K562 (cell line): ENCODE measurements around the gene KCNN4. TPM values are rescaled to one million over a fixed set of nuclear protein-coding genes. Genes with fewer than 3 reads are reported as not detected.

ENCODE experiments used
- HNRNPLL ChIP-seq: fragments of 200-400 bp; formaldehyde crosslinking; IDR thresholded peaks from 2 replicates; pipeline ENCODE4 v1.6.1; 2017; ENCODE audit warnings: low read length, low read depth, mild to moderate bottlenecking; ENCODE audit not compliant: poor library complexity, severe bottlenecking
- PHB ChIP-seq: fragments of 250-450 bp; sonication (Bioruptor Pico); IDR thresholded peaks from 2 replicates; pipeline ENCODE4 v1.5.0; 2021
- PHF20 ChIP-seq: fragments of 450-650 bp; IDR thresholded peaks from 2 replicates; pipeline ENCODE4 v1.6.1; 2018; ENCODE audit not compliant: partially characterized antibody
- SLC30A9 ChIP-seq: fragments of 250-450 bp; sonication (Bioruptor Pico); IDR thresholded peaks from 2 replicates; pipeline ENCODE4 v1.8.0; 2022; ENCODE audit warnings: mild to moderate bottlenecking, moderate library complexity
- SMC3 ChIP-seq: conservative IDR thresholded peaks from 2 replicates; pipeline ENCODE4 v1.6.1; 2011; ENCODE audit warnings: low read depth, low read length, improper control_type of control experiment; ENCODE audit not compliant: insufficient read depth
- polyA plus RNA-seq, 8 experiments: library from polyadenylated mRNA; depleted of rRNA in 4 of 8; stranded (reverse) in 5 of 8; unstranded in 3 of 8; fragments of >200 nt; fragmentation: Nextera tagmentation in 2 of 8; fragmentation: Illumina TruSeq in 1 of 8; extraction: Ambion mirVana in 2 of 8; extraction: Trizol in 1 of 8; gene quantifications; 2 replicates each; pipeline versions ENCODE4 v1.2.1 to v1.2.3, GENCODE V29; 2011 to 2014; ENCODE audit warnings: inconsistent platforms in 1 of 8, missing spikeins in 1 of 8
- total RNA-seq, 7 experiments: library from RNA; depleted of rRNA in 6 of 7; stranded (reverse); fragments of >200 nt in 6 of 7; fragmentation: Illumina TruSeq in 2 of 7; extraction: Trizol in 2 of 7; gene quantifications; 2 replicates each; pipeline versions ENCODE4 v1.2.1 to v1.2.3, GENCODE V29; 2011 to 2021; ENCODE audit warnings: low replicate concordance in 1 of 7
- TF ChIP-seq, protein P1 (sequence below), 2 experiments: fragments of 450-650 bp; conservative IDR thresholded peaks; 2 replicates each; pipeline ENCODE4 v1.6.1; 2017; ENCODE audit warnings: mild to moderate bottlenecking in 2 of 2, moderate library complexity in 2 of 2
- TF ChIP-seq, protein P2 (sequence below): sonication (generic); formaldehyde crosslinking; IDR thresholded peaks from 2 replicates; pipeline ENCODE4 v1.8.0; 2022; ENCODE audit warnings: mild to moderate bottlenecking, missing genetic modification reagents, borderline replicate concordance
- TF ChIP-seq, protein P3 (sequence below): fragments of 450-650 bp; formaldehyde crosslinking; IDR thresholded peaks from 2 replicates; pipeline ENCODE4 v1.4.0; 2020; ENCODE audit warnings: mild to moderate bottlenecking, moderate library complexity
- TF ChIP-seq, protein P4 (sequence below): fragments of 450-650 bp; IDR thresholded peaks from 2 replicates; pipeline ENCODE4 v1.6.1; 2016; ENCODE audit warnings: mild to moderate bottlenecking, moderate library complexity

The KCNN4 gene
- total and polyA plus RNA-seq, 9 of the 15 experiments (the other 6 are each of a cell fraction or from before 2014, with no cell fraction given), result 0.53 to 37.7 (median 25.9) TPM

DNA sequence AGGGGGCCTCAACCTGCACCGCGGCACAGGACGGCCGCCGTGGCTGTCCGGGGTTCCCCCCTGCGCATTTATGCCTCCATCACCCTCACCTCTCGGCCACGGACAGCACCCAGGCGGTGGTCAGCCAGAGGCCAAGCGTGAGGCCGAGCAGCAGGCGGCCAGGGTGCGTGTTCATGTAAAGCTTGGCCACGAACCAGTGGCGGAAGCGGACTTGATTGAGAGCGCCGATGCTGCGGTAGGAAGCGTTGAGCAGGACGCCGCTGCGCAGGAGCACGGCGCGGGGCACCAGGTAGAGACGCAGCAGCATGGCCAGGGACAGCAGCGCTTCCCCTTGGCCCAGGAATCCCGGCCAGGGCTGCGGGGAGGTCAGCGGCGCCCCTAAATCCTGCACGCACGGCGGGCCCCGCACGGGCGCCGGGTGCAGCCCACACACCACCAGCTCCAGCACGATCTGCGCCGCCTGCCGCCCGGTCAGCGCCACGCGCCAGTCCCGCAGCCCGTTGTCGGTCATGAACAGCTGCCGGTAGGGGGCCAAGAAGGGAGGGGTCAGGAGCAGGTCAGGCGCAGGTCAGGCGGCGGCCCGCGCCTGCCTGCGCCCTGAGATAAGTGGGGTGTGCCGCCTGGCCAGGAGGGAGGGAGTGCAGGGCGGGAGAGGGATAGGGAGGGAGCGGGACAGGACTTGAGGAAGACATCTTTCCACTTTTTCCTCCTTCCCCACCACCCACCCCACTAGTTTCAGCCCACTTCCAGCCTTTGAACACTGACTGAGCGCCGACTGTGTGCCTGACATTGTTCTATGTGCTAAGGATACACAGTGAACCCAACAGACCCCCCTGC is 6.5 kb downstream of the KCNN4 start (continued):
- TF ChIP-seq, protein P1, sequence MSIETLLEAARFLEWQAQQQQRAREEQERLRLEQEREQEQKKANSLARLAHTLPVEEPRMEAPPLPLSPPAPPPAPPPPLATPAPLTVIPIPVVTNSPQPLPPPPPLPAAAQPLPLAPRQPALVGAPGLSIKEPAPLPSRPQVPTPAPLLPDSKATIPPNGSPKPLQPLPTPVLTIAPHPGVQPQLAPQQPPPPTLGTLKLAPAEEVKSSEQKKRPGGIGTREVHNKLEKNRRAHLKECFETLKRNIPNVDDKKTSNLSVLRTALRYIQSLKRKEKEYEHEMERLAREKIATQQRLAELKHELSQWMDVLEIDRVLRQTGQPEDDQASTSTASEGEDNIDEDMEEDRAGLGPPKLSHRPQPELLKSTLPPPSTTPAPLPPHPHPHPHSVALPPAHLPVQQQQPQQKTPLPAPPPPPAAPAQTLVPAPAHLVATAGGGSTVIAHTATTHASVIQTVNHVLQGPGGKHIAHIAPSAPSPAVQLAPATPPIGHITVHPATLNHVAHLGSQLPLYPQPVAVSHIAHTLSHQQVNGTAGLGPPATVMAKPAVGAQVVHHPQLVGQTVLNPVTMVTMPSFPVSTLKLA (conservative IDR thresholded peaks at IDR 0.05), result peak; percentile 89 to 95
- TF ChIP-seq, protein P2, sequence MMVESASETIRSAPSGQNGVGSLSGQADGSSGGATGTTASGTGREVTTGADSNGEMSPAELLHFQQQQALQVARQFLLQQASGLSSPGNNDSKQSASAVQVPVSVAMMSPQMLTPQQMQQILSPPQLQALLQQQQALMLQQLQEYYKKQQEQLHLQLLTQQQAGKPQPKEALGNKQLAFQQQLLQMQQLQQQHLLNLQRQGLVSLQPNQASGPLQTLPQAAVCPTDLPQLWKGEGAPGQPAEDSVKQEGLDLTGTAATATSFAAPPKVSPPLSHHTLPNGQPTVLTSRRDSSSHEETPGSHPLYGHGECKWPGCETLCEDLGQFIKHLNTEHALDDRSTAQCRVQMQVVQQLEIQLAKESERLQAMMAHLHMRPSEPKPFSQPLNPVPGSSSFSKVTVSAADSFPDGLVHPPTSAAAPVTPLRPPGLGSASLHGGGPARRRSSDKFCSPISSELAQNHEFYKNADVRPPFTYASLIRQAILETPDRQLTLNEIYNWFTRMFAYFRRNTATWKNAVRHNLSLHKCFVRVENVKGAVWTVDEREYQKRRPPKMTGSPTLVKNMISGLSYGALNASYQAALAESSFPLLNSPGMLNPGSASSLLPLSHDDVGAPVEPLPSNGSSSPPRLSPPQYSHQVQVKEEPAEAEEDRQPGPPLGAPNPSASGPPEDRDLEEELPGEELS (CRISPR knock-in tag), result peak; percentile 99
- TF ChIP-seq SLC30A9, result 0 out of 2 replicates have a peak, but pooled peaks have one; percentile 32
- TF ChIP-seq PHB (CRISPR knock-in tag), result no peak
- peak; percentile 61 for TF ChIP-seq HNRNPLL
- TF ChIP-seq, protein P3, sequence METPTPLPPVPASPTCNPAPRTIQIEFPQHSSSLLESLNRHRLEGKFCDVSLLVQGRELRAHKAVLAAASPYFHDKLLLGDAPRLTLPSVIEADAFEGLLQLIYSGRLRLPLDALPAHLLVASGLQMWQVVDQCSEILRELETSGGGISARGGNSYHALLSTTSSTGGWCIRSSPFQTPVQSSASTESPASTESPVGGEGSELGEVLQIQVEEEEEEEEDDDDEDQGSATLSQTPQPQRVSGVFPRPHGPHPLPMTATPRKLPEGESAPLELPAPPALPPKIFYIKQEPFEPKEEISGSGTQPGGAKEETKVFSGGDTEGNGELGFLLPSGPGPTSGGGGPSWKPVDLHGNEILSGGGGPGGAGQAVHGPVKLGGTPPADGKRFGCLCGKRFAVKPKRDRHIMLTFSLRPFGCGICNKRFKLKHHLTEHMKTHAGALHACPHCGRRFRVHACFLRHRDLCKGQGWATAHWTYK (CRISPR knock-in tag), result peak; percentile 37
- peak; percentile 71 for TF ChIP-seq PHF20
- peak; percentile 68 for TF ChIP-seq SMC3
- TF ChIP-seq, protein P4, sequence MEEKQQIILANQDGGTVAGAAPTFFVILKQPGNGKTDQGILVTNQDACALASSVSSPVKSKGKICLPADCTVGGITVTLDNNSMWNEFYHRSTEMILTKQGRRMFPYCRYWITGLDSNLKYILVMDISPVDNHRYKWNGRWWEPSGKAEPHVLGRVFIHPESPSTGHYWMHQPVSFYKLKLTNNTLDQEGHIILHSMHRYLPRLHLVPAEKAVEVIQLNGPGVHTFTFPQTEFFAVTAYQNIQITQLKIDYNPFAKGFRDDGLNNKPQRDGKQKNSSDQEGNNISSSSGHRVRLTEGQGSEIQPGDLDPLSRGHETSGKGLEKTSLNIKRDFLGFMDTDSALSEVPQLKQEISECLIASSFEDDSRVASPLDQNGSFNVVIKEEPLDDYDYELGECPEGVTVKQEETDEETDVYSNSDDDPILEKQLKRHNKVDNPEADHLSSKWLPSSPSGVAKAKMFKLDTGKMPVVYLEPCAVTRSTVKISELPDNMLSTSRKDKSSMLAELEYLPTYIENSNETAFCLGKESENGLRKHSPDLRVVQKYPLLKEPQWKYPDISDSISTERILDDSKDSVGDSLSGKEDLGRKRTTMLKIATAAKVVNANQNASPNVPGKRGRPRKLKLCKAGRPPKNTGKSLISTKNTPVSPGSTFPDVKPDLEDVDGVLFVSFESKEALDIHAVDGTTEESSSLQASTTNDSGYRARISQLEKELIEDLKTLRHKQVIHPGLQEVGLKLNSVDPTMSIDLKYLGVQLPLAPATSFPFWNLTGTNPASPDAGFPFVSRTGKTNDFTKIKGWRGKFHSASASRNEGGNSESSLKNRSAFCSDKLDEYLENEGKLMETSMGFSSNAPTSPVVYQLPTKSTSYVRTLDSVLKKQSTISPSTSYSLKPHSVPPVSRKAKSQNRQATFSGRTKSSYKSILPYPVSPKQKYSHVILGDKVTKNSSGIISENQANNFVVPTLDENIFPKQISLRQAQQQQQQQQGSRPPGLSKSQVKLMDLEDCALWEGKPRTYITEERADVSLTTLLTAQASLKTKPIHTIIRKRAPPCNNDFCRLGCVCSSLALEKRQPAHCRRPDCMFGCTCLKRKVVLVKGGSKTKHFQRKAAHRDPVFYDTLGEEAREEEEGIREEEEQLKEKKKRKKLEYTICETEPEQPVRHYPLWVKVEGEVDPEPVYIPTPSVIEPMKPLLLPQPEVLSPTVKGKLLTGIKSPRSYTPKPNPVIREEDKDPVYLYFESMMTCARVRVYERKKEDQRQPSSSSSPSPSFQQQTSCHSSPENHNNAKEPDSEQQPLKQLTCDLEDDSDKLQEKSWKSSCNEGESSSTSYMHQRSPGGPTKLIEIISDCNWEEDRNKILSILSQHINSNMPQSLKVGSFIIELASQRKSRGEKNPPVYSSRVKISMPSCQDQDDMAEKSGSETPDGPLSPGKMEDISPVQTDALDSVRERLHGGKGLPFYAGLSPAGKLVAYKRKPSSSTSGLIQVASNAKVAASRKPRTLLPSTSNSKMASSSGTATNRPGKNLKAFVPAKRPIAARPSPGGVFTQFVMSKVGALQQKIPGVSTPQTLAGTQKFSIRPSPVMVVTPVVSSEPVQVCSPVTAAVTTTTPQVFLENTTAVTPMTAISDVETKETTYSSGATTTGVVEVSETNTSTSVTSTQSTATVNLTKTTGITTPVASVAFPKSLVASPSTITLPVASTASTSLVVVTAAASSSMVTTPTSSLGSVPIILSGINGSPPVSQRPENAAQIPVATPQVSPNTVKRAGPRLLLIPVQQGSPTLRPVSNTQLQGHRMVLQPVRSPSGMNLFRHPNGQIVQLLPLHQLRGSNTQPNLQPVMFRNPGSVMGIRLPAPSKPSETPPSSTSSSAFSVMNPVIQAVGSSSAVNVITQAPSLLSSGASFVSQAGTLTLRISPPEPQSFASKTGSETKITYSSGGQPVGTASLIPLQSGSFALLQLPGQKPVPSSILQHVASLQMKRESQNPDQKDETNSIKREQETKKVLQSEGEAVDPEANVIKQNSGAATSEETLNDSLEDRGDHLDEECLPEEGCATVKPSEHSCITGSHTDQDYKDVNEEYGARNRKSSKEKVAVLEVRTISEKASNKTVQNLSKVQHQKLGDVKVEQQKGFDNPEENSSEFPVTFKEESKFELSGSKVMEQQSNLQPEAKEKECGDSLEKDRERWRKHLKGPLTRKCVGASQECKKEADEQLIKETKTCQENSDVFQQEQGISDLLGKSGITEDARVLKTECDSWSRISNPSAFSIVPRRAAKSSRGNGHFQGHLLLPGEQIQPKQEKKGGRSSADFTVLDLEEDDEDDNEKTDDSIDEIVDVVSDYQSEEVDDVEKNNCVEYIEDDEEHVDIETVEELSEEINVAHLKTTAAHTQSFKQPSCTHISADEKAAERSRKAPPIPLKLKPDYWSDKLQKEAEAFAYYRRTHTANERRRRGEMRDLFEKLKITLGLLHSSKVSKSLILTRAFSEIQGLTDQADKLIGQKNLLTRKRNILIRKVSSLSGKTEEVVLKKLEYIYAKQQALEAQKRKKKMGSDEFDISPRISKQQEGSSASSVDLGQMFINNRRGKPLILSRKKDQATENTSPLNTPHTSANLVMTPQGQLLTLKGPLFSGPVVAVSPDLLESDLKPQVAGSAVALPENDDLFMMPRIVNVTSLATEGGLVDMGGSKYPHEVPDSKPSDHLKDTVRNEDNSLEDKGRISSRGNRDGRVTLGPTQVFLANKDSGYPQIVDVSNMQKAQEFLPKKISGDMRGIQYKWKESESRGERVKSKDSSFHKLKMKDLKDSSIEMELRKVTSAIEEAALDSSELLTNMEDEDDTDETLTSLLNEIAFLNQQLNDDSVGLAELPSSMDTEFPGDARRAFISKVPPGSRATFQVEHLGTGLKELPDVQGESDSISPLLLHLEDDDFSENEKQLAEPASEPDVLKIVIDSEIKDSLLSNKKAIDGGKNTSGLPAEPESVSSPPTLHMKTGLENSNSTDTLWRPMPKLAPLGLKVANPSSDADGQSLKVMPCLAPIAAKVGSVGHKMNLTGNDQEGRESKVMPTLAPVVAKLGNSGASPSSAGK, result peak; percentile 91
